Esophagus (tissue), 2 donors: Measurements from ENCODE around the gene TLE3. TPM values are rescaled to one million over a fixed set of nuclear protein-coding genes. Genes with fewer than 3 reads are reported as not detected.

Source experiments
- H3K27ac ChIP-seq, 2 donors: one replicate each; pipeline ENCODE4 v1.5.1; 2013; ENCODE audit warnings: low read depth in 2 of 2, mild to moderate bottlenecking in 2 of 2, inconsistent platforms in 1 of 2, low read length in 1 of 2, moderate library complexity in 1 of 2
- H3K27me3 ChIP-seq, 2 donors: one replicate each; pipeline ENCODE4 v1.6.1; 2013; ENCODE audit warnings: low read length in 2 of 2, control low read depth in 1 of 2, mild to moderate bottlenecking in 1 of 2; ENCODE audit not compliant: insufficient read depth in 2 of 2, control insufficient read depth in 1 of 2
- H3K36me3 ChIP-seq, 2 donors: one replicate each; pipeline ENCODE4 v1.6.1; 2013; ENCODE audit warnings: low read length in 1 of 2; ENCODE audit not compliant: control insufficient read depth in 2 of 2, insufficient read depth in 2 of 2
- H3K4me1 ChIP-seq, 2 donors: one replicate each; pipeline ENCODE4 v1.6.1; 2013; ENCODE audit warnings: low read length in 1 of 2; ENCODE audit not compliant: control insufficient read depth in 2 of 2, insufficient read depth in 2 of 2
- H3K4me3 ChIP-seq, 2 donors: one replicate each; pipeline ENCODE4 v1.5.1; 2013; ENCODE audit warnings: low read length in 2 of 2, mild to moderate bottlenecking in 2 of 2, low read depth in 1 of 2, moderate library complexity in 1 of 2
- H3K9me3 ChIP-seq, 2 donors: one replicate each; pipeline ENCODE4 v1.6.1; 2013; ENCODE audit warnings: mild to moderate bottlenecking in 2 of 2, low read depth in 1 of 2, low read length in 1 of 2, moderate library complexity in 1 of 2; ENCODE audit not compliant: control insufficient read depth in 2 of 2, insufficient read depth in 1 of 2
- WGBS, 2 donors: extraction: QIAGEN DNeasy Blood & Tissue Kit; methylation state at CpG; one replicate each; pipeline ENCODE4 v1.1.7; 2013; 5-methylcytosine and 5-hydroxymethylcytosine counted together
- polyA plus RNA-seq, 2 donors: library from polyadenylated mRNA; stranded (reverse); fragments of 200-250 nt; gene quantifications; one replicate each; pipeline ENCODE4 v1.2.3, GENCODE V29; 2013
- donor health status: healthy with polysubstance abuse.
- donor health status: Bipolar disorder and iron deficiency.

Gene TLE3
- polyA plus RNA-seq, 2 donors: 33.1 to 43.9 TPM

GRCh38 chr15:70127770-70128413 is 30.2 kb upstream of the TLE3 start:
- Histone ChIP-seq H3K36me3 (no peaks in the 10 kb centered on the region), H3K27ac (no peak overlapping the region), H3K4me1 (no peaks in the 10 kb centered on the region), H3K27me3 (no peaks in the 10 kb centered on the region), H3K9me3 (no peaks in the 10 kb centered on the region), H3K4me3 (no peak overlapping the region)
- WGBS, 2 donors: 60 to 71% methylated on average over 3 of the region's 3 CpGs

DNA sequence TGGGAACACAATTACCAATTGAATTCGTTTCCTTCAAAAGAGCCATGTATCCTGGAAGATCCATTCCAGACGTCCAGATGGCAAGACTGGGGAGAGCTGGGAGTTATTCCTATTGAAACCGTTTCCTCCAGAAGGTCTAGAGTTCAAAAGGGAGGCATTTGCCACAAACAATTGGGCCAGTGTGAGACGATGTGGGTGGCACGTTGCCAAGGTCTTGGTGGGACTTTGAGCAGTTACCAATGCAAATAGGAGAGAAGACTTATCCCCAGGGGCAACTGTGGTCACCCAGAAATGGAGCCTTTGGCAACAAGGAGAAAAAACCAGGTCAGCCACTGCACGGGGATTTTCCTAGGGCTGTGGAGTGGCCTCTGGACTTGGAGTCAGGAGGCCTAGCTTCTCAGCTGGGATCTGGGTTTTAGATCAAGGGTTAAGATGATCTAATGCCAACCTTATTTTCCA is 29.6 kb upstream of the TLE3 start:
- 43 to 49% methylated on average over 6 of the region's 6 CpGs for WGBS, 2 donors
- H3K27ac ChIP-seq: no peak overlapping the region
- no peaks in the 10 kb centered on the region for H3K9me3 ChIP-seq

DNA sequence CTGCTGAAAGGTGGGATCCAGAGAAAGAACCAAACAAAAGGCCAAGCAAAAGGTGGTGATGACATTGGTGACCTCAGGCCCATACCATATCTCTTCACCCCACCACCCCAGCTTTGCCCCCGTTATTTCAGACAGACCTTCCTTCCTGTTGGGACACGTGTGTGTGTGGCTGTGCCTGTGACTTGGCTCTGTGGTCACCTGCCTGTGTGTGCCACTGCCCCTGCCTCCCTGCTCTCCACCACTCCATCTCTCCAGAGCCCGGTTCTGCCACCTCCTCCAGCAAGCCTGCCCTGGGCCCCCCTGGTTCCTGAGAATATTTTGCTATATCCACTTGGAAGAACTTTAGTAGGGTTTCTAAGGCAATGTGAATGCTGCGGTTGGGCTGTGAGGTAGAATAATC is 28.6 kb upstream of the TLE3 start:
- WGBS, 2 donors: 77 to 81% methylated on average over 4 of the region's 4 CpGs
- H3K27me3 ChIP-seq: no peaks in the 10 kb centered on the region

More for the DNA sequence above, 29.6 kb upstream of the TLE3 start:
- no peaks in the 10 kb centered on the region for H3K27me3 ChIP-seq
- H3K4me3 ChIP-seq: no peak overlapping the region
- no peaks in the 10 kb centered on the region for H3K4me1 ChIP-seq
- H3K36me3 ChIP-seq: no peaks in the 10 kb centered on the region

DNA sequence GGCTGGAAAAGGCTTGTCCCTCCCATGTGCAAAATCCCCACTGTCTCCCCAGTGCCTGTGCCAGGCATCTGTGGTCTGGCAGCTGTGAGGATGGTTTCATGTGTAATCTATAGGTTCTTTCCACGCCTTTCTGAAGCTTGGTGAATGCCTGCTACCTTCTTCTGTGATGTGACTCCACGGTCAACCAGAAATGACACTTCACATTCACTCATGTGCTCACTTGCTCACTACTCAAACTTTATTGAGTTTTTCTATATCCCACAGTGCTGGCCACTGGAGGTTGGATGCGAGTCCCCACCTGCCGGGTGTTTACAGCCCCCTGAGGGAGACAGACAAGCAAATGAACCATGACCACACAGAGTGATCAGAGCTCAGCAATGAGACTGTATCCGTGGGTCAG is 27.9 kb upstream of the TLE3 start:
- Histone ChIP-seq H3K4me1 (peaks cover 0 to 3% of the 10 kb centered on the region in 2 donors), H3K4me3 (no peak overlapping the region), H3K36me3 (no peaks in the 10 kb centered on the region), H3K9me3 (no peaks in the 10 kb centered on the region), H3K27me3 (no peaks in the 10 kb centered on the region), H3K27ac (no peak overlapping the region)
- WGBS, 2 donors: 68 to 81% methylated on average over 5 of the region's 5 CpGs

More for the DNA sequence above, 28.6 kb upstream of the TLE3 start:
- Histone ChIP-seq H3K4me1 (peaks cover 0 to under 1% of the 10 kb centered on the region in 2 donors), H3K27ac (no peak overlapping the region), H3K4me3 (no peak overlapping the region), H3K36me3 (no peaks in the 10 kb centered on the region), H3K9me3 (no peaks in the 10 kb centered on the region)

GRCh38 chr15:70121624-70122302 is 24.0 kb upstream of the TLE3 start:
- no peaks in the 10 kb centered on the region for H3K27me3 ChIP-seq
- no peaks in the 10 kb centered on the region for H3K9me3 ChIP-seq
- WGBS, 2 donors: 35 to 50% methylated on average over 8 of the region's 8 CpGs
- H3K4me1 ChIP-seq: peaks cover 0 to 3% of the 10 kb centered on the region in 2 donors
- no peak overlapping the region for H3K4me3 ChIP-seq
- H3K36me3 ChIP-seq: no peaks in the 10 kb centered on the region
- H3K27ac ChIP-seq: no peak overlapping the region

GRCh38 chr15:70120958-70121623 is 23.4 kb upstream of the TLE3 start:
- Histone ChIP-seq H3K4me3 (no peak overlapping the region), H3K4me1 (peaks cover 0 to 3% of the 10 kb centered on the region in 2 donors), H3K27me3 (no peaks in the 10 kb centered on the region), H3K36me3 (no peaks in the 10 kb centered on the region), H3K9me3 (no peaks in the 10 kb centered on the region), H3K27ac (no peak overlapping the region)
- 77 to 79% methylated on average over 10 of the region's 10 CpGs for WGBS, 2 donors

- Histone ChIP-seq H3K27ac (no peak overlapping the region), H3K4me3 (no peak overlapping the region), H3K27me3 (no peaks in the 10 kb centered on the region), H3K4me1 (peaks cover 0 to 3% of the 10 kb centered on the region in 2 donors), H3K9me3 (no peaks in the 10 kb centered on the region), H3K36me3 (no peaks in the 10 kb centered on the region)
- 69 to 92% methylated on average over 5 of the region's 5 CpGs for WGBS, 2 donors
Observed at GRCh38 chr15:70119911-70120508, 22.3 kb upstream of the TLE3 start.

DNA sequence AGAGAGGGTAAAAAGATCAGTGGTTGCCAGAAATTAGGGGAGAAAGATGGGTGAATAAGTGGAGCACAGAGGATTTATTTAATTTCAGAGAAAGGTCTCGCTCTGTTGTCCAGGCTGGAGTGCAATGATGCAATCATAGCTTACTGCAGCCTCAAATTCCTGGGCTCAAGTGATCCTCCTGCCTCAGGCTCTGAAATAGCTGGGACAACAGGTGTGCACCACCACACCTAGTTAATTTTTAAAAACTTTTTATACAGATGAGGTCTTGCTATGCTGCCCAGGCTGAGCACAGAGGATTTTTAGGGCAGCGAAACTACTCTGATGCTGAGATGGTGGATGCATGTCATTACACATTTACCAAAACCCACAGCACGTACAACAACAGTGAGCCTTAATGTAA is 20.9 kb upstream of the TLE3 start:
- Histone ChIP-seq H3K4me3 (no peak overlapping the region), H3K9me3 (no peaks in the 10 kb centered on the region), H3K4me1 (peaks cover 0 to 3% of the 10 kb centered on the region in 2 donors), H3K36me3 (no peaks in the 10 kb centered on the region), H3K27ac (no peak overlapping the region), H3K27me3 (no peaks in the 10 kb centered on the region)
- WGBS, 2 donors: 95 to 98% methylated on average over 3 of the region's 3 CpGs

- H3K27ac ChIP-seq: no peak overlapping the region
- no peak overlapping the region for H3K4me3 ChIP-seq
- no peaks in the 10 kb centered on the region for H3K36me3 ChIP-seq
- peaks cover 5% of the 10 kb centered on the region in 2 donors for H3K4me1 ChIP-seq
- 76 to 88% methylated on average over 3 of the region's 3 CpGs for WGBS, 2 donors
- no peaks in the 10 kb centered on the region for H3K27me3 ChIP-seq
- no peaks in the 10 kb centered on the region for H3K9me3 ChIP-seq
Observed at GRCh38 chr15:70116317-70116716, 18.6 kb upstream of the TLE3 start.
